PC-9 (cell line): Measurements from ENCODE around the gene GHRH. TPM values are rescaled to one million over a fixed set of nuclear protein-coding genes. Genes with fewer than 3 reads are reported as not detected.

Experiments used
- BruUV-seq: library from RNA; stranded (reverse); fragments of 400-500 nt; replicated peaks from 2 replicates; lab custom pipeline; 2021; lab: Mats Ljungman, UMichigan
- CTCF ChIA-PET: fragments of 300-600 bp; sonication (Branson Sonifier 250); formaldehyde crosslinking; loops from one replicate; lab custom pipeline; 2022; ENCODE audit warnings: antibody characterized with exemption; lab: Charles Lee
- POLR2A ChIA-PET: fragments of 300-600 bp; sonication (Branson Sonifier 250); formaldehyde crosslinking; loops from one replicate; lab custom pipeline; 2022; ENCODE audit warnings: antibody characterized with exemption; ENCODE audit not compliant: unreplicated experiment; lab: Charles Lee
- DNase-seq, 2 experiments: peaks; one replicate each; pipeline versions ENCODE4 v3.0.0 to v3.0.0-alpha.2; 2015 to 2022; ENCODE audit warnings: mixed read lengths in 1 of 2
- H2AFZ ChIP-seq: fragments of 200-600 bp; sonication (generic); 2 replicates; pipeline ENCODE4 v1.8.1; 2017; ENCODE audit warnings: antibody characterized with exemption
- H3F3A ChIP-seq: fragments of 200-600 bp; sonication (generic); 2 replicates; pipeline ENCODE4 v1.8.1; 2017; ENCODE audit warnings: antibody characterized with exemption, mild to moderate bottlenecking, low read depth; ENCODE audit not compliant: insufficient read depth
- H3K27ac ChIP-seq: fragments of 200-600 bp; sonication (generic); 2 replicates; pipeline ENCODE4 v1.6.1; 2016; ENCODE audit warnings: mixed run types
- H3K27me3 ChIP-seq: fragments of 200-600 bp; sonication (generic); 2 replicates; pipeline ENCODE4 v1.6.1; 2016; ENCODE audit warnings: low read depth, mixed run types; ENCODE audit not compliant: insufficient read depth
- H3K36me3 ChIP-seq: fragments of 200-600 bp; sonication (generic); 2 replicates; pipeline ENCODE4 v1.6.1; 2016; ENCODE audit warnings: low read depth, mixed run types
- H3K4me1 ChIP-seq: fragments of 200-600 bp; sonication (generic); replicated peaks from 2 replicates; pipeline ENCODE4 v1.6.1; 2016; ENCODE audit warnings: mixed run types; ENCODE audit not compliant: insufficient read depth
- H3K4me2 ChIP-seq: fragments of 200-600 bp; sonication (generic); 2 replicates; pipeline ENCODE4 v1.6.1; 2017; ENCODE audit warnings: mixed run types
- H3K4me3 ChIP-seq: fragments of 200-600 bp; sonication (generic); 2 replicates; pipeline ENCODE4 v1.6.1; 2016; ENCODE audit warnings: mixed run types
- H3K79me2 ChIP-seq: fragments of 200-600 bp; sonication (generic); 2 replicates; pipeline ENCODE4 v1.6.1; 2017; ENCODE audit warnings: low read depth, mixed run types
- H3K9me2 ChIP-seq: fragments of 200-600 bp; sonication (generic); 2 replicates; pipeline ENCODE4 v1.8.1; 2017; ENCODE audit warnings: mild to moderate bottlenecking; ENCODE audit not compliant: insufficient read depth
- H3K9me3 ChIP-seq: fragments of 200-600 bp; sonication (generic); 2 replicates; pipeline ENCODE4 v1.8.1; 2016; ENCODE audit warnings: low read depth; ENCODE audit not compliant: insufficient read depth
- H4K20me1 ChIP-seq: fragments of 200-600 bp; sonication (generic); 2 replicates; pipeline ENCODE4 v1.8.1; 2017; ENCODE audit not compliant: insufficient read depth
- CTCF ChIP-seq: fragments of 200-600 bp; sonication (generic); conservative IDR thresholded peaks from 2 replicates; pipeline ENCODE4 v1.6.1; 2017; ENCODE audit warnings: mixed run types, antibody characterized with exemption, mild to moderate bottlenecking, moderate library complexity
- EZH2 ChIP-seq: fragments of 200-600 bp; sonication (generic); IDR thresholded peaks from 2 replicates; pipeline ENCODE4 v1.8.0; 2017; ENCODE audit warnings: antibody characterized with exemption, low read depth
- intact Hi-C: fragments of 100-400 bp; cut with micrococcal nuclease; formaldehyde crosslinking; loops from one replicate; pipeline ENCODE4 v1.10.0; 2022; ENCODE audit not compliant: unreplicated experiment
- total RNA-seq: library from RNA; stranded (reverse); gene quantifications from 2 replicates; pipeline ENCODE4 v1.2.3, GENCODE V29; 2021

Gene GHRH
- total RNA-seq, 1 experiment from 2014 or later = not detected

GRCh38 chr20:37229357-37229756, 32.3 kb downstream of the GHRH start:
- Histone ChIP-seq H3K4me2 (no peak overlapping the region), H3F3A (no peaks in the 10 kb centered on the region), H3K36me3 (peaks cover 46% of the 10 kb centered on the region), H3K4me1 (no peaks in the 10 kb centered on the region), H3K27ac (no peak overlapping the region), H3K79me2 (no peaks in the 10 kb centered on the region), H3K9me3 (no peaks in the 10 kb centered on the region), H2AFZ (no peak overlapping the region), H3K9me2 (no peaks in the 10 kb centered on the region), H3K4me3 (no peak overlapping the region), H3K27me3 (no peaks in the 10 kb centered on the region), H4K20me1 (peaks cover 10% of the 10 kb centered on the region)
- no TSS peak for BruUV-seq
- TF ChIP-seq EZH2 = no peak
- TF ChIP-seq CTCF = no peak
- DNase-seq = no peak
- ChIA-PET CTCF (no interaction called here), POLR2A (no interaction called here)
- intact Hi-C loops = no loop called here

GRCh38 chr20:37228656-37229055, 33.0 kb downstream of the GHRH start:
- Histone ChIP-seq H3K79me2 (no peaks in the 10 kb centered on the region), H3K9me3 (no peaks in the 10 kb centered on the region), H3K4me2 (no peak overlapping the region), H4K20me1 (peaks cover 10% of the 10 kb centered on the region), H2AFZ (no peak overlapping the region), H3K27me3 (no peaks in the 10 kb centered on the region), H3K27ac (no peak overlapping the region), H3K36me3 (peaks cover 53% of the 10 kb centered on the region), H3K4me3 (no peak overlapping the region), H3K9me2 (no peaks in the 10 kb centered on the region), H3F3A (no peaks in the 10 kb centered on the region), H3K4me1 (no peaks in the 10 kb centered on the region)
- TF ChIP-seq CTCF (no peak), EZH2 (no peak)
- POLR2A ChIA-PET = no interaction called here
- DNase-seq = no peak
- CTCF ChIA-PET = no interaction called here
- intact Hi-C loops = no loop called here
- no TSS peak for BruUV-seq

- H3K27ac ChIP-seq = no peak overlapping the region
- intact Hi-C loops = no loop called here
- no TSS peak for BruUV-seq
- TF ChIP-seq CTCF (no peak), EZH2 (no peak)
- H3K4me2 ChIP-seq = no peak overlapping the region
- H3F3A ChIP-seq = no peaks in the 10 kb centered on the region
- CTCF ChIA-PET = no interaction called here
- POLR2A ChIA-PET = no interaction called here
- no peak for DNase-seq
- H3K4me3 ChIP-seq = no peak overlapping the region
- H3K27me3 ChIP-seq = no peaks in the 10 kb centered on the region
- H2AFZ ChIP-seq = no peak overlapping the region
- peaks cover 54% of the 10 kb centered on the region for H3K36me3 ChIP-seq
- no peaks in the 10 kb centered on the region for H3K9me3 ChIP-seq
- no peaks in the 10 kb centered on the region for H3K9me2 ChIP-seq
- H3K79me2 ChIP-seq = no peaks in the 10 kb centered on the region
- H4K20me1 ChIP-seq = peaks cover 10% of the 10 kb centered on the region
- H3K4me1 ChIP-seq = no peaks in the 10 kb centered on the region
These were observed 33.5 kb downstream of the GHRH start for GRCh38 chr20:37228082-37228481.
